Measurements from ENCODE around the gene CLIC5.

The CLIC5 gene

DNA sequence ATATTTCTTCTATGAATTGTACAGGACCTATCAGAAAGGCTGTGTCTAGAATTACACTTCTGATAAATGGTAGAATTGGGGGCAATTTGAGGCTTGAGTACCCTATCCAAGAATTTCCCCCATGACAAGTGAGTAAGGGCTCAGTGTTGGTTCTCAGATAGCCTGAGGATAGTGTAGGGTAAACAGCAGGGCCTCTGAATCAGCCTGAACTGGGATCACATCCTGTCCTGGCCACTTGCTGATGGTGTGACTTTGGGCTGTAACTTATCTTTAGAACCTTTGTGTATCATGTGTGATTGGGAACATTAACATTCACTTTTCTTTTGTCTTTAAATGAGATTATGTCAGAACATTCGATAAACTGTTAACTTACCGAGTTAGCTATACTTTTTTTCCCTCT lies 151.0 kb downstream of the CLIC5 start:
- no peak for DNase-seq
- WGBS (ENCODE audit: insufficient coverage) = 100% methylated on average over 2 of the region's 2 CpGs
- no peaks in the 10 kb centered on the region for H3K9me3 ChIP-seq (ENCODE audit: control extremely low read depth in 1 of 5, control insufficient read depth in 4 of 5, insufficient read depth in 2 of 5, low read depth in 1 of 5, low read length in 4 of 5)
- no peaks in the 10 kb centered on the region for H3K4me1 ChIP-seq (ENCODE audit: control extremely low read depth in 1 of 4, control insufficient read depth in 4 of 4, insufficient read depth in 4 of 4, low read length in 3 of 4)
- H3K27ac ChIP-seq (ENCODE audit: insufficient read depth in 1 of 2, low read depth in 1 of 2, low read length in 2 of 2, poor library complexity in 1 of 2, severe bottlenecking in 2 of 2) = no peak overlapping the region
- H3K36me3 ChIP-seq (ENCODE audit: control insufficient read depth in 4 of 4, insufficient read depth in 4 of 4, low read length in 3 of 4) = no peaks in the 10 kb centered on the region
- no peaks in the 10 kb centered on the region for H3K27me3 ChIP-seq (replicated peaks in 2 of 5; ENCODE audit: control insufficient read depth in 4 of 5, insufficient read depth in 5 of 5, low read length in 4 of 5)
- no peak overlapping the region for H3K4me3 ChIP-seq (ENCODE audit: control insufficient read depth in 1 of 7, extremely low read depth in 1 of 7, insufficient read depth in 4 of 7, low read depth in 2 of 7, low read length in 6 of 7)
- POLR2A ChIA-PET = no interaction called here
- CTCF ChIA-PET = interaction anchor here (0.7 kb wide), 1 partner anchor 150 kb away, joined by 3 read pairs; no protein-coding TSS in a partner anchor

DNA sequence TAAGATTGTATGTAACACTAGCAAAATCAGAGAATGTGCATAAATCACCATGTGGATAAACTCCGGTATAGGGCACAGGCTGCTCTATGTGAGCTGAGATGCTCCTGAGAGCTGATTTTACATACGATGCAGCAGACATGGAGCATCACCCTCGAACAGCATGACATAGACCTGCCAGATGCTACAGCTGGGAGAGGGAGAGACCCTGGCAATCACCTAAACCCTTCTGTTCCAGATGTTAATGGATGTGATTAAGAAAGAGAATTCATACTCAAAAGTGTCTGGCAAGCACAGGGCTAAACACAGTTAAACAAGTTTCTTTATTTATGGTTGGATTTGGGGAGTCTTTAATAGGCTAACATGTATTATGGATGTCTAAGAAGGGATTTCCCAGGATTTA lies 157.0 kb downstream of the CLIC5 start:
- Histone ChIP-seq H3K27me3 (replicated peaks in 2 of 5; ENCODE audit: control insufficient read depth in 4 of 5, insufficient read depth in 5 of 5, low read length in 4 of 5) (no peaks in the 10 kb centered on the region), H3K36me3 (ENCODE audit: control insufficient read depth in 4 of 4, insufficient read depth in 4 of 4, low read length in 3 of 4) (no peaks in the 10 kb centered on the region), H3K4me3 (ENCODE audit: control insufficient read depth in 1 of 7, extremely low read depth in 1 of 7, insufficient read depth in 4 of 7, low read depth in 2 of 7, low read length in 6 of 7) (no peak overlapping the region), H3K27ac (ENCODE audit: insufficient read depth in 1 of 2, low read depth in 1 of 2, low read length in 2 of 2, poor library complexity in 1 of 2, severe bottlenecking in 2 of 2) (no peak overlapping the region), H3K9me3 (ENCODE audit: control extremely low read depth in 1 of 5, control insufficient read depth in 4 of 5, insufficient read depth in 2 of 5, low read depth in 1 of 5, low read length in 4 of 5) (no peaks in the 10 kb centered on the region), H3K4me1 (ENCODE audit: control extremely low read depth in 1 of 4, control insufficient read depth in 4 of 4, insufficient read depth in 4 of 4, low read length in 3 of 4) (no peaks in the 10 kb centered on the region)
- CTCF ChIA-PET = no interaction called here
- no peak for DNase-seq
- POLR2A ChIA-PET = no interaction called here
- WGBS (ENCODE audit: insufficient coverage) = 100% methylated on average over 3 of the region's 3 CpGs

DNA sequence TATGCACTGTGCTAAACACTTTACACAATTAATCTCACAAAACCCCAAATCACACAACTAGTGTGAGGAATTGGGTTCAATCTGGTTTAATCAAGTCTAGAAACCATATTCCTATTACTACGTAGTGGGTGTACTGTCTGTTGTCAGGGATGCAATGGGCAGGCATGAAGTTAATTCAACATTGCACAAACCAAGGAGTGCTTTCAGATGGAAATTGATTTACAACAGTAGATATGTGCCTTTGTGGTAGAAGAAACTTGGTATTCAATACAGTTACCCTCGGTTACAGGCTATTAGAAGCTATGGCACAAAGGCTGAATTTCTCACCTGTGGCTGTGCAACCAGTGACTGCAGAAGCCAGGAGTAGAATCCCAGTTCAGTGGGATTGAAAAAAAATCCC lies 157.8 kb downstream of the CLIC5 start:
- POLR2A ChIA-PET = no interaction called here
- Histone ChIP-seq H3K27me3 (replicated peaks in 2 of 5; ENCODE audit: control insufficient read depth in 4 of 5, insufficient read depth in 5 of 5, low read length in 4 of 5) (no peaks in the 10 kb centered on the region), H3K4me3 (ENCODE audit: control insufficient read depth in 1 of 7, extremely low read depth in 1 of 7, insufficient read depth in 4 of 7, low read depth in 2 of 7, low read length in 6 of 7) (no peak overlapping the region), H3K9me3 (ENCODE audit: control extremely low read depth in 1 of 5, control insufficient read depth in 4 of 5, insufficient read depth in 2 of 5, low read depth in 1 of 5, low read length in 4 of 5) (no peaks in the 10 kb centered on the region), H3K4me1 (ENCODE audit: control extremely low read depth in 1 of 4, control insufficient read depth in 4 of 4, insufficient read depth in 4 of 4, low read length in 3 of 4) (no peaks in the 10 kb centered on the region), H3K27ac (ENCODE audit: insufficient read depth in 1 of 2, low read depth in 1 of 2, low read length in 2 of 2, poor library complexity in 1 of 2, severe bottlenecking in 2 of 2) (no peak overlapping the region), H3K36me3 (ENCODE audit: control insufficient read depth in 4 of 4, insufficient read depth in 4 of 4, low read length in 3 of 4) (no peaks in the 10 kb centered on the region)
- WGBS (ENCODE audit: insufficient coverage) = 100% methylated on average over 1 of the region's 2 CpGs
- DNase-seq = no peak
- CTCF ChIA-PET = no interaction called here

GRCh38 chr6:45855642-45856394 lies 159.8 kb downstream of the CLIC5 start:
- no CpG with 5 or more reads among the region's 3 CpGs for WGBS (ENCODE audit: insufficient coverage)
- POLR2A ChIA-PET = no interaction called here
- no peaks in the 10 kb centered on the region for H3K9me3 ChIP-seq (ENCODE audit: control extremely low read depth in 1 of 5, control insufficient read depth in 4 of 5, insufficient read depth in 2 of 5, low read depth in 1 of 5, low read length in 4 of 5)
- no peaks in the 10 kb centered on the region for H3K4me1 ChIP-seq (ENCODE audit: control extremely low read depth in 1 of 4, control insufficient read depth in 4 of 4, insufficient read depth in 4 of 4, low read length in 3 of 4)
- H3K27me3 ChIP-seq (replicated peaks in 2 of 5; ENCODE audit: control insufficient read depth in 4 of 5, insufficient read depth in 5 of 5, low read length in 4 of 5) = no peaks in the 10 kb centered on the region
- H3K4me3 ChIP-seq (ENCODE audit: control insufficient read depth in 1 of 7, extremely low read depth in 1 of 7, insufficient read depth in 4 of 7, low read depth in 2 of 7, low read length in 6 of 7) = no peak overlapping the region
- no peak for DNase-seq
- H3K27ac ChIP-seq (ENCODE audit: insufficient read depth in 1 of 2, low read depth in 1 of 2, low read length in 2 of 2, poor library complexity in 1 of 2, severe bottlenecking in 2 of 2) = no peak overlapping the region
- CTCF ChIA-PET = no interaction called here
- H3K36me3 ChIP-seq (ENCODE audit: control insufficient read depth in 4 of 4, insufficient read depth in 4 of 4, low read length in 3 of 4) = no peaks in the 10 kb centered on the region

- H3K36me3 ChIP-seq (ENCODE audit: control insufficient read depth in 4 of 4, insufficient read depth in 4 of 4, low read length in 3 of 4) = no peaks in the 10 kb centered on the region
- ChIA-PET CTCF (no interaction called here), POLR2A (no interaction called here)
- no peaks in the 10 kb centered on the region for H3K27me3 ChIP-seq (replicated peaks in 2 of 5; ENCODE audit: control insufficient read depth in 4 of 5, insufficient read depth in 5 of 5, low read length in 4 of 5)
- no peak for DNase-seq
- no peaks in the 10 kb centered on the region for H3K9me3 ChIP-seq (ENCODE audit: control extremely low read depth in 1 of 5, control insufficient read depth in 4 of 5, insufficient read depth in 2 of 5, low read depth in 1 of 5, low read length in 4 of 5)
- no peaks in the 10 kb centered on the region for H3K4me1 ChIP-seq (ENCODE audit: control extremely low read depth in 1 of 4, control insufficient read depth in 4 of 4, insufficient read depth in 4 of 4, low read length in 3 of 4)
- H3K27ac ChIP-seq (ENCODE audit: insufficient read depth in 1 of 2, low read depth in 1 of 2, low read length in 2 of 2, poor library complexity in 1 of 2, severe bottlenecking in 2 of 2) = no peak overlapping the region
- WGBS (ENCODE audit: insufficient coverage) = 99% methylated on average over 9 of the region's 10 CpGs
- H3K4me3 ChIP-seq (ENCODE audit: control insufficient read depth in 1 of 7, extremely low read depth in 1 of 7, insufficient read depth in 4 of 7, low read depth in 2 of 7, low read length in 6 of 7) = no peak overlapping the region
These were observed 161.4 kb downstream of the CLIC5 start for GRCh38 chr6:45854149-45854742.

- no peaks in the 10 kb centered on the region for H3K4me1 ChIP-seq (ENCODE audit: control extremely low read depth in 1 of 4, control insufficient read depth in 4 of 4, insufficient read depth in 4 of 4, low read length in 3 of 4)
- H3K4me3 ChIP-seq (ENCODE audit: control insufficient read depth in 1 of 7, extremely low read depth in 1 of 7, insufficient read depth in 4 of 7, low read depth in 2 of 7, low read length in 6 of 7) = no peak overlapping the region
- no peaks in the 10 kb centered on the region for H3K9me3 ChIP-seq (ENCODE audit: control extremely low read depth in 1 of 5, control insufficient read depth in 4 of 5, insufficient read depth in 2 of 5, low read depth in 1 of 5, low read length in 4 of 5)
- ChIA-PET POLR2A (no interaction called here), CTCF (interaction anchor here (0.9 to 1.3 kb wide), 2 partner anchors 10 to 30 kb away, joined by 3 read pairs; no protein-coding TSS in a partner anchor)
- H3K27ac ChIP-seq (ENCODE audit: insufficient read depth in 1 of 2, low read depth in 1 of 2, low read length in 2 of 2, poor library complexity in 1 of 2, severe bottlenecking in 2 of 2) = no peak overlapping the region
- no peaks in the 10 kb centered on the region for H3K36me3 ChIP-seq (ENCODE audit: control insufficient read depth in 4 of 4, insufficient read depth in 4 of 4, low read length in 3 of 4)
- H3K27me3 ChIP-seq (replicated peaks in 2 of 5; ENCODE audit: control insufficient read depth in 4 of 5, insufficient read depth in 5 of 5, low read length in 4 of 5) = no peaks in the 10 kb centered on the region
- no CpG with 5 or more reads among the region's 1 CpG for WGBS (ENCODE audit: insufficient coverage)
- DNase-seq = no peak
These were observed 164.6 kb downstream of the CLIC5 start for GRCh38 chr6:45851034-45851400.

DNA sequence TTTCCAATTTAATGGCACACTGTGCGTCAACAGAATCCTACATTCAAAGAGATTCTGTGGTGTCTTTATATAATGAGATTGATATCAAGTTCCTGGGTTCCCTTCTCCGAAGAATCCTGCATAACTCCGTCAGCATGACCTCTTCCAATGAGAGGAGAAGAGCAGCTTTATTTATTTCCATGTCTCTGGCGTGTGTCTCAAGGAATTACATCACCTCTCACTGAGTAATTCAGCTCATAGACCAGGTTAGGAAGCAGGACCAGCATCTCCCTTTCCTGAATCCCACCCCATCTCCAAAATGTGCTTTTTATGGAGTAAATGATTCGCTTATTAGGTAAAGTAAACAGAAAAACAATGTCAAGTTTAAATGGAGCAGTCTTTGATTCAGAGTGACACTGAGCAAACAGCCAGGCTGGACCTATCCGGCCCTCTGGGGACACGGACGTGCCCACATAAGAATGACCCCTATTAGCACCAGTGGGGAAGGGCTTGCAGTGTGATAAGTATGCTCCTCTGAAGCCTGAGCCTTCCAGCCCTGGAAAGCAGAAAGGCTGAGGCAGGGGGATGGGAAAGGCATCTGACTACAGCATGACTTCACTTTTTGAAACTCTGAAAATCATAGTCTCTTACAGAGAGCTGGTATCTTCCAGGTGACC lies 165.2 kb downstream of the CLIC5 start:
- Histone ChIP-seq H3K27ac (ENCODE audit: insufficient read depth in 1 of 2, low read depth in 1 of 2, low read length in 2 of 2, poor library complexity in 1 of 2, severe bottlenecking in 2 of 2) (no peak overlapping the region), H3K36me3 (ENCODE audit: control insufficient read depth in 4 of 4, insufficient read depth in 4 of 4, low read length in 3 of 4) (no peaks in the 10 kb centered on the region), H3K9me3 (ENCODE audit: control extremely low read depth in 1 of 5, control insufficient read depth in 4 of 5, insufficient read depth in 2 of 5, low read depth in 1 of 5, low read length in 4 of 5) (no peaks in the 10 kb centered on the region), H3K4me3 (ENCODE audit: control insufficient read depth in 1 of 7, extremely low read depth in 1 of 7, insufficient read depth in 4 of 7, low read depth in 2 of 7, low read length in 6 of 7) (no peak overlapping the region), H3K27me3 (replicated peaks in 2 of 5; ENCODE audit: control insufficient read depth in 4 of 5, insufficient read depth in 5 of 5, low read length in 4 of 5) (no peaks in the 10 kb centered on the region), H3K4me1 (ENCODE audit: control extremely low read depth in 1 of 4, control insufficient read depth in 4 of 4, insufficient read depth in 4 of 4, low read length in 3 of 4) (peaks cover 0 to 3% (median 0%) of the 10 kb centered on the region in 4 experiments)
- WGBS (ENCODE audit: insufficient coverage) = 100% methylated on average over 4 of the region's 8 CpGs
- no peak for DNase-seq
- POLR2A ChIA-PET = no interaction called here
- CTCF ChIA-PET = no interaction called here
